ENCODE results near the gene ELFN1. TPM values are rescaled to one million over a fixed set of nuclear protein-coding genes. Genes with fewer than 3 reads are reported as not detected.

ELFN1 gene
- 10 to 100 TPM in 3 of 8 experiments, 1 to 10 TPM in 2, under 1 TPM in 3; 0.13 to 25.2 (median 8.1) TPM for total RNA-seq

DNA sequence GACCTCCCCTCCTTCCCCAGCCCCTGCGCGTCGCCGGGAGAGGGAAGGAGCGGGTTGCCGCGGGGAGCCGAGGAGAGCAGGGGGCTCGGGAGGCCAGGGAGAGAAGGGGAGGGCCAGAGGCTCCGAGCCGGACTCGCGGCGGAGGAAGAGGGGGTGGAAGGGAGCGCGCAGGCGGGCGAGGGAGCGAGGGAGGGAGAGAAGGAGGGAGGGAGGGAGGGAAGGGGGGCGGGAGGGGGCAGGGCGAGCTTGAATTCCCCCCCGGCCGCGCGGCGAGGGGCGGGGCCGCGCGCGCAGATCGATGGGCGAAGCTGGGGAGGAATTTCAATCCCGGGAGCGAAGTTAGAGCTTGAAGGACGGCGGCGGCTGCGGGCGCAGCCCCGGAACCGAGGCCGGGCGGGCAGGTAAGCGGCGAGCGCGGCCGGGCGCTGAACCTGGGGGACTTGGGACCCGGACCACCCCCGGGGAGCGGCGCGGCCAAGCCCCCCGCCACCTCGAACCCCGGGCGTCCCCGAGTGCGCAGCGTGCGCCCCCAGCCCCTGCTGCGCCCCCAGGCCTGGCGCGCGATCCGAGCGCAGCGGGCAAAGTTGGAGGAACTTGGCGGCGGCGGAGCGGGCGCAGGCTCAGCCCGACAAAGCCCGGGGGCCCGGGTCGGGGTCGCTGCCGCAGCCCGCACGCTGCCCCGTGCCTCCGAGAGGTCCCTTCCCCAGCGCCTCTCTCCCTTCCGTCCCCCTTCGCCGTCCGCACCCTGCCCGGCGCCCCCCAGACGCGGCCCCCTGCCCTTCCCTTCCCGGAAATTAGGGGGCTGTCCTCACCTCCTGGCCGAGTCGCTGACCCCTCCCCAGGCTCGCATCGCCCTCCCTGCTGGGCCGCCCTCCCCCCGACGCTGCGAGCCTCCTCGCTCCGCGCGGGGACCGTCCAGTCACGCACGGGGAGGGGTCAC lies at the start of gene ELFN1:
Gene ELFN1 (plus strand): TSS at position 324 of the 940 bp plus-strand sequence. CDS start 74,320 bp downstream, outside the sequence.
- WGBS, 10 experiments = no CpG with 5 or more reads among the region's 110 CpGs
- ATAC-seq (replicated peaks in 6 of 8) = peak; percentile 6 to 71 (median 60)
- H3K4me1 ChIP-seq (replicated peaks in 1 of 2) = peaks cover 52 to 55% of the 10 kb centered on the region in 2 donors
- H3K4me3 ChIP-seq = peak within 1 kb of the TSS; percentile 54 to 96 (median 83)
- H3K27ac ChIP-seq = peak within 1 kb of the TSS; percentile 84 to 94
- in situ Hi-C loops (cut with MboI; ENCODE audit: low pct_unique_long_range_greater_than_20kb in 2 of 9, low sequenced_read_pairs in 9 of 9, unreplicated experiment in 9 of 9) = loop anchor here in 3 of 9 experiments (25.0 kb wide), 2 partner anchors 542 to 567 kb away; partner anchors contain the start of genes MAD1L1 (in 1 of the 3), MRM2 (in 1 of the 3) and NUDT1 (in 1 of the 3)

DNA sequence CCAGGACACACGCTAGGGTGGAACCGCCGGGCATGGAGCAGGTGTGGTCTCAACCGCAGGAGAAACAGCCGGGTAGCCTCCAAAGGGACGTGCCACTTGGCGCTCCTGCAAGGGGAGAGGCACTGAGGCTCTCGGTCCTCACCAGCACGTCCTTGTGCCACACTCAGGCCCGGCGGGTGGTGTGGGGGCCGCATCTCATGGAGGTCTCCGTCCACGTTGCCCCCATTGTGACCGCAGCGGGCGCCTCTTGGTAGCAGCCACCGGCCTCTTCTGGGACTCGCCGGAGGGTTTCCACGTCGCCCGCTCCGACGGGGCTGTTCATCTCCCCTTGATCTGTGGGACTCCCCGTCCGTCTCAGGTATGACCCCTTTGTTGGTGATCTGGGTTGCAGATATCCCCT lies 49.2 kb upstream of the ELFN1 start:
- no peaks in the 10 kb centered on the region for H3K4me1 ChIP-seq (replicated peaks in 1 of 2)
- H3K27ac ChIP-seq = no peak overlapping the region
- in situ Hi-C loops (cut with MboI; ENCODE audit: low pct_unique_long_range_greater_than_20kb in 2 of 9, low sequenced_read_pairs in 9 of 9, unreplicated experiment in 9 of 9) = no loop called here
- no peak overlapping the region for H3K4me3 ChIP-seq
- ATAC-seq (replicated peaks in 6 of 8) = no peak
- 20 to 100% (median 77%) methylated on average over 1 to 7 of the region's 27 CpGs; no CpG with 5 or more reads in 4 of the 10 experiments for WGBS, 10 experiments

DNA sequence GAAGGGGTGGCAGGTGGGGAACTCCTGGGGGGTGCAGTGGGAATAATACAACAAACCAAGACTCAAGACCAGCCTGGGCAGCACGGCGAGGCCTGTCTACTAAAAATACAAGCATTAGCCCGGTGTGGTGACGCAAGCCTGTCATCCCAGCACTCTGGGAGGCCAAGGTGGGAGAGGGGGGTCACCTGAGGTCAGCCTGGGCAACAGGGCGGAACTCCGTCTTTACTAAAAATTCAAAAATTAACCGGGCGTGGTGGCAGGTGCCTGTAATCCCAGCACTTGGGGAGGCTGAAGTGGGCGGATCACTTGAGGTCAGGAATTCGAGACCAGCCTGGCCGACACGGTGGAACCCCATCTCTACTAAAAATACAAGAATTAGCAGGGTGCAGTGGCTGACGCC lies 48.4 kb upstream of the ELFN1 start:
- in situ Hi-C loops (cut with MboI; ENCODE audit: low pct_unique_long_range_greater_than_20kb in 2 of 9, low sequenced_read_pairs in 9 of 9, unreplicated experiment in 9 of 9) = no loop called here
- Histone ChIP-seq H3K4me3 (no peak overlapping the region), H3K4me1 (replicated peaks in 1 of 2) (no peaks in the 10 kb centered on the region), H3K27ac (no peak overlapping the region)
- 43 to 100% (median 79%) methylated on average over 1 to 7 of the region's 13 CpGs; no CpG with 5 or more reads in 5 of the 10 experiments for whole genome bisulfite sequencing, 10 experiments
- no peak for ATAC-seq (replicated peaks in 6 of 8)

DNA sequence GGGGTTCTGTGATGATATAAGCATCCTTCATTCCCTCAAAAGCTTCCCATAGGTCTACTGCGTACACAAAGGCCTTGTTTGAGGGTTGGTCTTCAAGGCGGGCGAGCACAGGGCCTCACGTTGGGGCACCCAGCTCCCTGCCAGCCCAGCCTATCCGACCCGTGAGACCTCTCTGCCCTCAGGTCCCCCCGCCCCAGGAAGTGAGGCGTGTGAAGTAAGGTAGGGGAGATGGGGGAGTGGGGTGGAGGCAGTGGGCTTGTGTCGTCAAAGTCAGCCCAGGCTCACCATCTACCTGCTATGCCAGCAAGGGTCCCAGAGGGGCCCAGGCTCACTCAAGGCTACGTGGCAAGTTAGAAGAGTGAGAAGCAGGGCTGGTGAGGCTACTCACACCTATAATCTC lies 47.6 kb upstream of the ELFN1 start:
- in situ Hi-C loops (cut with MboI; ENCODE audit: low pct_unique_long_range_greater_than_20kb in 2 of 9, low sequenced_read_pairs in 9 of 9, unreplicated experiment in 9 of 9) = no loop called here
- 61 to 100% (median 83%) methylated on average over 1 to 5 of the region's 10 CpGs; no CpG with 5 or more reads in 7 of the 10 experiments for WGBS, 10 experiments
- Histone ChIP-seq H3K27ac (no peak overlapping the region), H3K4me1 (replicated peaks in 1 of 2) (no peaks in the 10 kb centered on the region), H3K4me3 (no peak overlapping the region)
- ATAC-seq (replicated peaks in 6 of 8) = no peak

DNA sequence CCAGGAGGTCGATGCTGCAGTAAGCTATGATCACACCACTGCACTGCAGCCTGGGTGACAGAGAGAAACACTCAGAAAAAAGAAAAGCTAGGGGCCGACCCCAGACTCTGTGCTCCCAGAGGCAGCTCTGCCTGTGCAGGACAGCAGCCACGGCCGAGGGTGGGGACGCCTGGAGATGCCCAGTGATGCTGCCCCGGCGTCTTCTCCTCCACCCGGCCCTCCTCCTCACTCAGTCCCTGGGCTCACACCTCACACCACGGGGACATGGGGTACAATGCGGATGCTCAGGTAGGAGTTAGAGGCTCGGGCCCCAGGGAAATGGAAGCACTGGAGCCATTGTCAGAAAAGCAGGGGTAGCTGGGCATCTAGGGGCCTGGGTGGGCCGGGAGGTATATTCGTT lies 46.3 kb upstream of the ELFN1 start:
- in situ Hi-C loops (cut with MboI; ENCODE audit: low pct_unique_long_range_greater_than_20kb in 2 of 9, low sequenced_read_pairs in 9 of 9, unreplicated experiment in 9 of 9) = no loop called here
- Histone ChIP-seq H3K4me3 (no peak overlapping the region), H3K4me1 (replicated peaks in 1 of 2) (no peaks in the 10 kb centered on the region), H3K27ac (no peak overlapping the region)
- WGBS, 10 experiments = 33 to 80% methylated on average over 1 to 8 of the region's 13 CpGs; no CpG with 5 or more reads in 8 of the 10 experiments
- no peak for ATAC-seq (replicated peaks in 6 of 8)

DNA sequence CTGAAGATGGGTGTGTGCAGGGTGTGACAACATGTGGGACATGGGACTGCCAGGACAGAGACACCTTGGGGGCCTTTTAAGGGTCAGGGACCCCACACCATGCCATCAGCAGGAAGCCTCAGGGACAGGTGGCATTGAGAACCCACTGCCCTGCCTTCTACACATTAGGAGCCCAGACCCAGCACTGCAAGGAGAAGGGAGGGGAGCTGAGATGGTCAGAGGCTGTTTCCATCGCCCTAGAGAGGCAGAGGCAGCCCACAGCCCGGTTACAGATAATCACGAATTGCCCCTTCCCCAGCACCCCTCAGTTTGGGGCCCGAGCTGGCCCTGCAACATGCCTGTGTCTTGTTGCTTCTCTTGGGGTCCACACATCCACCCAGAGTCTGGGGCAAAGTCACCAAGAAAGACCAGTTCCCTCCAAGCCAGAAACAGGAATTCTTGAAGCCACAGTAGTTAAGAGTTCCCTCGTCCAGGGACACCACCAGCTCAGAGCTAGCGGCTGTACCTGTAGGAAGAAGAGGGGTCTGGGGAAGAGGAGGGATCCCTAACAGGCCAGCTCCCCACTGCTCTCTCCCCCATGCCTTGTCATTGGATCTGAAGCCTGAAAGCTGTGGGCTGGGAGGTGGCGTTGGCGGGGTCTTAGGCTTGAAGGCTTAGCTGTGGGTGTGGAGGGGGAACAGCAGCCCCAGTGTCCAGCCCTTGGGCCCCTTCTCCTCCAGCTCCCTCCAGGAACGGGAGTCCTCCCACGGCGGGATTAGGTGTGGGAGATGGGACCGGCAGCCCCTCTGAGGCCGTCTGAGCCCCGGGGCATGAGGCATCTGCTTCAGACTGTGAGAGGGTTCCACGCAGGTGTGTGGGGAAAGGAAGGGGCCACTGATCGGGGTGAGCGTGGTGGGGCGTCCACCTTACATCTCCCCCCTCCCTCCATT lies 44.8 kb upstream of the ELFN1 start:
- no peak for ATAC-seq (replicated peaks in 6 of 8)
- H3K4me3 ChIP-seq = no peak overlapping the region
- in situ Hi-C loops (cut with MboI; ENCODE audit: low pct_unique_long_range_greater_than_20kb in 2 of 9, low sequenced_read_pairs in 9 of 9, unreplicated experiment in 9 of 9) = no loop called here
- 27 to 95% (median 73%) methylated on average over 1 to 3 of the region's 18 CpGs; no CpG with 5 or more reads in 5 of the 10 experiments for WGBS, 10 experiments
- no peaks in the 10 kb centered on the region for H3K4me1 ChIP-seq (replicated peaks in 1 of 2)
- H3K27ac ChIP-seq = no peak overlapping the region

DNA sequence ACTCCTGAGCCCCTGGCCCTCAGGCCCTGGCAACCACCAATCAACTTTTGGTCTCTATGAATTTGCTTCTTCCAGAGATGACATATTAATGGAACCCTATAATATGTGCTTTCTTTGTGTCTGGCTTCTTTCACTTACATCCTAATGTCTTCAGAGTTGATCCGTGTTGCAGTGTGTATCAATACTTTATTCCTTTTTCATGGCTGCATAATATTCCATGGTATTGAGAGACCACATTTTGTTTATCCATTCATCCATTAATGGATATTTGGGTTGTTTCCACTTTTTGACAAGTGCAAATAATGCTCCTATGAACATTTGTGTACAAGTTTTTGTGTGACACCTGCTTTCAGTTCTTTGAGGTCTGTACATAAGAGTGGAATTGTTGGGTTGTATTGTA lies 43.3 kb upstream of the ELFN1 start:
- 0 to 83% (median 57%) methylated on average over 1 of the region's 1 CpG; no CpG with 5 or more reads in 3 of the 10 experiments for WGBS, 10 experiments
- in situ Hi-C loops (cut with MboI; ENCODE audit: low pct_unique_long_range_greater_than_20kb in 2 of 9, low sequenced_read_pairs in 9 of 9, unreplicated experiment in 9 of 9) = no loop called here
- ATAC-seq (replicated peaks in 6 of 8) = no peak
- Histone ChIP-seq H3K4me3 (no peak overlapping the region), H3K27ac (no peak overlapping the region), H3K4me1 (replicated peaks in 1 of 2) (no peaks in the 10 kb centered on the region)

DNA sequence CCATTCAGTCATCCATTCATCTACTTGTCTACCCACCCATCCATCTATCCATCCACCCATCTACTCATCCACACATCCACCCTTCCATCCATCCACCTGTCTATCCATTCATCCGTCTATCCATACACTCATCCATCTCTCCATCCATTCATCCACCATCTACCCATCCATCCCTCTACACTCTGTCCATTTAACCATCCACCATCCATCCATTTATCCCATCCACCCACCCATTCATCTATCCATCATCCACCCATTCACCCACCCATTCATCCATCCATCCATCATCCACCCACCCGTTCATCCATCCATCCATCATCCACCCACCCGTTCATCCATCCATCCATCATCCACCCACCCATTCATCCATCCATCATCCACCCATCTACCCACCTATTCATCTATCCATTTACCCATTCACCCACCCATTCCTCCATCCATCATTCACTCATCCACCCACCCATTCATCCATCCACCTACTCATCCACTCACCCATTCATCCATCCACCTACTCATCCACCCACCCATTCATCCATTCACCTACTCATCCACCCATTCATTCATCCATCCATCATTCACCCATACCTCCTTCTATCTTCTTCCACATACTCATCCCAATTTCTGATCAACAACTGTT lies 39.3 kb upstream of the ELFN1 start:
- no peak for ATAC-seq (replicated peaks in 6 of 8)
- H3K4me3 ChIP-seq = no peak overlapping the region
- H3K4me1 ChIP-seq (replicated peaks in 1 of 2) = peaks cover 0 to 4% of the 10 kb centered on the region in 2 donors
- H3K27ac ChIP-seq = no peak overlapping the region
- in situ Hi-C loops (cut with MboI; ENCODE audit: low pct_unique_long_range_greater_than_20kb in 2 of 9, low sequenced_read_pairs in 9 of 9, unreplicated experiment in 9 of 9) = no loop called here
- 0 to 84% (median 67%) methylated on average over 1 to 3 of the region's 3 CpGs; no CpG with 5 or more reads in 3 of the 10 experiments for WGBS, 10 experiments

DNA sequence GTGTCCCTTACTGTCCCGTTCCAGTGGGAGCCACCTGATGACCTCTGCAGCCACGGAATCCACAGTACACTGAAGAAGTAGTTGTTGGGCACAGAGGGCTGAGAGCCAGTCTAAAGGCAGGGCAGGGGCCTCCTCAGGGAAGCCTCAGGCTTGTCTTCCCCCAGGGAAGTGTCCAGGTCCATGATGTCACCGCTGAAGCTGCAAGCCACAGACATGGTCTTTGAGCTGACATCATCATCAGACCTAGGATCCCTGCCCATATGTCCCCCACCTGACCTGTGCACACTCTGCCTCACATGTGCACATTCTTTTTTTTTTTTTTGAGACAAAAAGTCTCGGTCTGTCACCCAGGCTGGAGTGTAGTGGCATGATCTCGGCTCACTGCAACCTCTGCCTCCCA lies 38.4 kb upstream of the ELFN1 start:
- H3K27ac ChIP-seq = no peak overlapping the region
- H3K4me1 ChIP-seq (replicated peaks in 1 of 2) = peaks cover 0 to 4% of the 10 kb centered on the region in 2 donors
- H3K4me3 ChIP-seq = no peak overlapping the region
- in situ Hi-C loops (cut with MboI; ENCODE audit: low pct_unique_long_range_greater_than_20kb in 2 of 9, low sequenced_read_pairs in 9 of 9, unreplicated experiment in 9 of 9) = no loop called here
- WGBS, 10 experiments = 0 to 86% (median 57%) methylated on average over 1 to 4 of the region's 5 CpGs; no CpG with 5 or more reads in 4 of the 10 experiments
- ATAC-seq (replicated peaks in 6 of 8) = peak in 5 of 8 experiments; percentile 50 to 71 (median 57)

DNA sequence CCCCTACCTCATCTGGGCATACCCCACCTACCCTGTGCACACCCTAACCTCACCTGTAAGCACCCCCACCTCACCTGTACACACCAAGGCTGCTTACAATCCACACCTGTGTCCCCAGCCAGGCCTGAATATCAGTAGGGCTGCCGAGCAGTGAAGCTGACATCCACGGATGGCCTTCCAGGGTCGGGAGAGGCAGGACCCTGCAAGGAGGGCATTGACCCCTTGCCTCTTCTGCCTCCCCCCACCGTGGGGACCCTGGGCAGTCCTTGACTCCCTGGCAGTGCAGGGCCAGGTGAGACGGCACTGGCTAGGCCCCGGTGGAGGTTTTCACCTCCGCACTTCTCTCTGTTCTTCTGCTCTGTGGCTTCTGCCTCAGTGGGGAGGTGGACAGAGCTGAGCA lies 37.6 kb upstream of the ELFN1 start:
- no peak for ATAC-seq (replicated peaks in 6 of 8)
- H3K27ac ChIP-seq = no peak overlapping the region
- H3K4me3 ChIP-seq = no peak overlapping the region
- WGBS, 10 experiments = 70 to 100% (median 82%) methylated on average over 1 to 2 of the region's 7 CpGs; no CpG with 5 or more reads in 6 of the 10 experiments
- peaks cover 0 to 4% of the 10 kb centered on the region in 2 donors for H3K4me1 ChIP-seq (replicated peaks in 1 of 2)
- in situ Hi-C loops (cut with MboI; ENCODE audit: low pct_unique_long_range_greater_than_20kb in 2 of 9, low sequenced_read_pairs in 9 of 9, unreplicated experiment in 9 of 9) = no loop called here

DNA sequence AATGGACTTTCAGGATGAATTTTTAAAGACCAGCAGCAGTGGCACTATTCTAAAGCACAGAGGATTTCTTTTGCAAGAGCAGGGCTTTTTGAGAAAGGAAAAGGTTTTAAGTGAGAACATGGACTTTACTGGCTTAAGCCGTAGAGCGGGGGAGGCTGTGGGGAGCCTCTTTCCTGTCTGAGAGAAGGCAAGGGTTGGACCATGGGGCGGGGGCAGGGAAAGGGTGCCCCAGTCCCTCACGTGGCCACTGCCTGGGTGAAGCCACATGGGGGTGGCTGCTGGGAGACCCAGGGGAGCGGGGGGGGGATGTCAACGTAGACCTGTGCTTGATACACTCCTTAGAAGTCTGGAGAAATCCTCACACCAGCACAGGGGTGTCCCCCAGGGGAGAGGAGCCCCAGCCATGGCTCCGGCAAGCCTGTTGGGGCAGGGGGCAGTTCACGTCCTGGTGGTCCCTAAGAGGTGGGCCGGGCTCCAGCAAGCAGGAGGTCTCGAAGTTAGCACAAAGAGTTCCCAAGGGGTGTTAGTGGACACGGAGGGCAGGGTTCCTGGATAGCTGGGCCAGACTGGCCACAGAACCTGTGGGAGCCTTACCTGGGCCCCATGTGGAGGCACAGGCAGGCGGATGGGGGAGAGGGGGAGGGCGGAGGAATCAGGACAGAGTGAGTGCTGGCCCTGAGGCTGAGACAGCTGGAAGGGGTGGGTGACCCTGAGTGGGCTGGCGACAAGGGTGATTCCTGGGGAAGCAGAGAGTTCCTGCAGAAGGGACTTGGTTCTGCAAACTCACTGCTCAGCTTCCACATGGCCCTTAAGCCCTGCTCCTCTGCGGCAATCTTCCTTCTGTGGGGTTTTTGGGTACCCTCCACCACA lies 36.9 kb upstream of the ELFN1 start:
- 70 to 93% methylated on average over 2 of the region's 15 CpGs; no CpG with 5 or more reads in 8 of the 10 experiments for whole genome bisulfite sequencing, 10 experiments
- Histone ChIP-seq H3K27ac (no peak overlapping the region), H3K4me3 (no peak overlapping the region), H3K4me1 (replicated peaks in 1 of 2) (peaks cover 0 to 4% of the 10 kb centered on the region in 2 donors)
- peak in 1 of 8 experiments; percentile 31 for ATAC-seq (replicated peaks in 6 of 8)
- in situ Hi-C loops (cut with MboI; ENCODE audit: low pct_unique_long_range_greater_than_20kb in 2 of 9, low sequenced_read_pairs in 9 of 9, unreplicated experiment in 9 of 9) = no loop called here

Measured in motor neuron (in vitro differentiated cells).